COLO668 (cell line): Measurements from ENCODE around the gene FAM78A.
"Not testable (repeated sequence)": the region's sequence is repeated elsewhere in the genome, so short reads cannot be mapped to it uniquely, and the experiment has no call there.

ENCODE experiments used
- DNase-seq: peaks from one replicate; lab custom pipeline; 2025; ENCODE audit not compliant: unreplicated experiment; lab: John Stamatoyannopoulos, UW

The FAM78A gene

DNA sequence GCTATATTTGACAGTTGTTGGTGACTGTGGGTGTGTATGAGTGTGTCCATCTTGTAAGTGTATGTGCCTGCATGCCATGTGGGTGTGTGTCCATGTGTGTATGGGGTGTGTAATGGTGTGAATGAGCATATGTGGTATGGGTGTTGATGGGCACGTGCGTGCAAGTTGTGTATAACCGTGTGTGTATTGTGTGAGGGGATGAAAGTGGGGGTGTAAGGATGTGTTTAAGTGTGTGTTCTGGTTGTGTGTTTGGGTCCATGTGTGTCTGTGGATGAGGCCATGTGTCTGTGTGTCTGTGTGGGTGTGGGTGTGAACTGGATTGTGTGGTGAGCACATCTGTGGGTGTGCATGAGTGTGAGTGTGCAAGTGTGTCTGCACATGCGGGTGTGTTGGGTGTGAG, 5.9 kb upstream of the FAM78A start:
- DNase-seq, result no peak

DNA sequence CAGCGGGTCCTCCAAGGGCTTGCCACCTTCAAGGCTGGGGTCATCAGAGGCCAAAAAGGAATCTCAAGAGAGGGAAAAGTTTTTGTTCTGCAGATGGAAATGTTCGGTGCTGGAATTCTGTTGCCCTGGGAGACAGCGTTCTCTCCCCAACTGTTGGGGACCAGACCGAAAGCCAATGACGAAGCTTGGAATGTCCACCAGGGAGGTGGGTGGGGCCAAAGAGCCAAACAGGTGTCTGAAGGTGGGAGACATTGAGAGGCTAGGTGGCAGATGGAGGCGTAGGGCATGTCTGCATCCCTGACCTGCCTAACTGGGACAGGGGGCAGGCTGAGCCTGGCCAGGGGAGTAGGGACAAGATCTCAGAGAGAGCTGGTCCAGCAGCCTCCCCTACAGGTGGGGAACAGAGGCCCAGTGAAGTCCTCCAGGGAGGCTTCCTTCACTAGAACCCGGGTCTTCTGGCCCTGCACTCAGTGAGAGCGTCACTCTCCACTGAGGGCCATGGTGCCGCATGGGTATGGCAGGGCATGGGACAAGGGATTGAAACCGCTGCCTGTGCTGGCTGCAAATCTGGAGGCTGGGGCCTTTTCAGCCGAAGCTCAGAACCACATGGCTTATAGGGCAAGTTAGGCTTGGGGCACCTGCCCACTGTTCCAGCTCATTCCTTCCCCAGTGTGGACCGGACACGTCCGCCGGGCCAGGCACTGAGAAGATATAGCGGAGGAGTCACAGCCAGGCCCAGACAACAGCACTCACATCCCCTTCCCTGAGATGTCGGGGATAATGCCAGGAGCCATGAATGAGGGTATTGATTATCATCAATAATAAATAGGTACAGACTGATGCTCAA, 5.0 kb upstream of the FAM78A start:
- DNase-seq, result no peak

DNA sequence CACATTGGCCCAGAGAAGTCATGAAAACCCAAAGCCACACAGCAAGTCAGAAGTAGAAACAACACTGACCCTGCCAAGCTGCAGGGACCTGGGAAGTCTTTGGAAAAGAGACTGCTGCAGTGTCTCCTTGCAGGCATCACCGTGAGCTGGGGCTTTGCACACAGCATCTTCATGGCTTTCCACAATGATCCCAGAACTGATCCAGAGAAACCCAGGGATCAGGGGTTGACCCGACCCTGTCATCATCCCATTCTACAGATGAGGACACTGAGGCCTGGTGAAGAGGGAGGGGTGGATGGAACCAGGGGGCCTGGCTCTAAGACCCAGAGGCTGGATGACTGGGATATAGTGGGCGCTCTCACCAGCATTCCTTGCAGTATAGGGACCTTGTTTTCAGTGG, 4.3 kb upstream of the FAM78A start:
- no peak for DNase-seq

DNA sequence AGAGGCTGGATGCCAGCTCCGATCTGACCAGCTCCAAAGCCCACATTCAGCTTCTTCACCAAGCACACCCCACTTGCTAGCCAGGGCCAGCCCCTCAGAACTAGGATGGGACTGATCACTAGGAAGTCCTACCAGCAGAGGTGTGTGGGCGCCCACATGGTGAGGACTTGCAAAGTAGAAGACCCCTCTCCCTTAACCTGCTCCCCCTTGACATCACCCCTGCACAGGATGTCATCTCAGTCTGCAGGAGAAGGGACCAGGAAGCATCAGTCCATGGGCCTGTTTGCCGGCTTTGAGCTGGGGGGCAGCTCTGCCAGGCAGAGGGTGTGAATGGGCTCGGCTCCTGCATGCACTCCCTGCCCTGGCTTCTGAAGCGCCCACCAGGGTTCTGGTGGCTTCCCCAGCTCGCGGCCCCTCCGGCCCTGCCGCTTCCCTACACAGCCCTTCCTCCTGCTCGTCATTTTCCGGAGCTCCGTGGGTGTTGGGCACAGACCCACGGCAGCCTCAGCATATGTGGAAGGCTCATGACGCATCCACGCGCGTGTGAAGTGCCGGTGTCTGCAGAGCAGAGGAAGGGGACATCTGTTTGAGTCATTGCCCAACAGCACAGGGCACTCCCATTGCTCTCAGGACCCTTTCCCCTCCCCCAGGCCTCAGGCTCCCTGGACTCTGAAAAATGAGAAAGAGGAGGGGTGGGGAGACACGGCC, 3.7 kb upstream of the FAM78A start:
- DNase-seq, result no peak

DNA sequence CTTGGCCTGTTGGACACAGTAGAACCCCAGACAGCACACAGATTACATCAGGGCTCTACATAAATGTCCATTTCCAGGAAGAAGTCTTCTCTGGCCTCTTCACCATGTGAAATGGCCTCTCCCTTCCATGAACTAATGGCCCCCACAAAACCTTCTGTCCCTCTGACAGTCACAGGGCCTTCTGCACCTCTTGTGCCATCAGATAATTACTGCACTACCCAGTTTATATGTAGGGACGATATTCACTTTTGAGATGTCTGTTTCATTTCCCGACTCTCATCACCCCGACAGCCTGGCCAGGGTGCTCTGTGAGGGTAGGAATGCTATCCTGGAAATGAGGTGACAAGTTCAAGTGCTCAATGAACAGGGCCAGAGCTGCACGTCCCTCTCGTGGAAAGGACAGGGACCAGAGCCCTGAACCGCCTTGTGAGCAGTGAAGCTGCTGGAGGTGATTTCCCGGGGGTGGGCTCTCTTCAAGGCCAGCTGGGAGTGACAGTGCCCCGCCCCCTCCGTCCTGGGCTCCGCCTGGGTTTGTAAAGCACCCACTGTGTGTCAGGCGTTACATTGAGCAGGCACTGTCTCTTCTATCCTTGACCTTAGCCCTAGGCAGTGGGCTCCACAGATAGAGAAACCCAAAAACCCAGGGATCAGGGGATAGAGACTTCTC, 3.0 kb upstream of the FAM78A start:
- DNase-seq, result no peak

DNA sequence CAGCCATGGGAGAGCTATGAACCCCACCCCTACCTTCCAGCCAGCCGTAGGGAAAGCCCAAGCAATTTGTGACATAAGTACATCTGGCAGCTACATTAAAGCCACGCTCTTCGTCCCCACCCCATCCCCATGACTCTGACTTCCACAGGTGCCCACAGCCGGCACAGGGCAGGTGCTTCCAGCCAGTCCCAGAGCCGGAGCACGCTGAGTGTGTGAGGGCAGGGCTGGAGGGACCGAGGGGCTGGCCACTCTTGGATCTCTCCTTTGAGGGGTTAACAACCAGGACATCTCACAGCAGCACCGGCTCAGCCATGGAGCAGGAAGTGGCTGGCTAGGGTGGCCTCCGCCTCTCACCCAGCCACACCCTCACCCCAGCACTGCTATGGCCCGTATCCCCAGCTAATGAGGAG, 2.4 kb upstream of the FAM78A start:
- peak; percentile 18 for DNase-seq

DNA sequence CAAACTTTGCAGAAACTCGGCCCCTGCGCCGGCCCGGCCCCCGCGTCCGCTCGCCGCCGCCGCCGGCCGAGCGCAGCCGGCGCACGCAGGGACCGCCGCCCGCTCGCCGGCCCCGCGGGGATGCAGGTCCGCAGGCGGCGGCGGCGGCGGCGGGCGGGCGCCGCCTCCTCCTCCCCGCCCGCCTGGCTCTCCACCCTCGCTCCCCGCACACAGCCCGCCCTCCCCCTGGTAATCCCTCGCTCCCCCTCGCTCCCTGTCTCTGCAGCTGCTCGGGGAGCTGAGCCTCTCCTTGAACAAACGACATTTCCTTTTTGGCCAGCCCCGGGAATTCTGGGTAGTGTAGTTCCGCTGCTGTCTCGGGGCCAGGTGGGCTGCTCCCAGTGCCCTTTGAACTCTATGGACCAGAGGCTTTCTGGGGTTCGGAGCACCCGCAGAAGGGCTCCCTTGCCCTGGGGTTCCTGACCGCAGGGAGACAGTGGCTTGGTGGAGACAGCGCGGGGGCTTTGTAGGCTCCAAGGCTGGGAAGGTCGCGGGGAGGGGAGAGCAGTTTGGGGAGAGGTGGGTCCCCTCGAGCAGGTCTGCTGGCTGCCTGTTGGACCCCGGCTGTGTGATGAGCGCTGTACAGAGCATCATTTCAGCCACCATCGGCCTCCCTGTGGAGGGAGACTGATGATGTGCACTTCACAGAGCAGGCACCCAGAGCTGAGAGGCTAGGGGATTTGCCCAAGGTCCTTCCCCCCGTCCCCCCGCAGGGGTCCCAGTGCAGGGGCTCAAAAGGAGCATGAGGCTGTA, 1.8 kb upstream of the FAM78A start:
- peak; percentile 65 for DNase-seq

- DNase-seq, result no peak
Observed at GRCh38 chr9:131277287-131277909, 1.1 kb upstream of the FAM78A start.

GRCh38 chr9:131276891-131277286, 579 bp upstream of the FAM78A start:
- no peak for DNase-seq

DNA sequence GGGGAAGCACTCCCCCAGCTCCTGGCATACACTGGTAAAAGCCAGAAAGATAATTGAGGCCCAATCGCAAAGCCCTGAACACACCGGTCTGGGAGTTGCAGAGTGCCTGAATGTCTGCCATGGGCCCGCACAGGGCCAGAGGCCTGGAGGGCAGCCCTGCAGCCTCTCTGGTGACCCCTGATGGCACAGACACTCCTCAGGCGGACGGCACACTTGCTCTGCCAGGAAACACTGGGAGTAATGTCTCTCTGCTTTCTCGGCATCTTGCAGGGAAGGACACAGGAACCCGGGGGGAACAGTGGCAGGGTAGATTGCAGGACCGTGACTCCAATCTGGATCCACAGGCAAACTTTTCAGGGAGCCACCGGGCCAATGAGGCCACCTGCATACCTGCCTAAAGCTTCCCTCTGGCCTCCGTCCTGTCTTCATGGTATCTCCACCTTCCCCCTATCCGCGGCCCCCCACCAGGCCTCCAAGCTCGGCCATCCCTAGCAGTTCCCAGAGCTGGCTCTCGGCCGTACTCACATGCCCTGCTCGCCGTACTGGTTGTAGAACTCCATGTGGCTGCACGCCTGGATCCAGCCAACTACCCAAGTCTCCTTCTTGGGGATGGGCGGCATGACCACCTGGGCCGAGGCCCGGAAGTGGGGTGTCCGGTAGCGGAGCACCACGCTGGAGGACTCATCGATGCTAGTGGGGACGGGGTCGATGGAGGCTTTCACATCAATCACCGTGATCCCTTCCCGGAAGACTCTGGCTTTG, 797 bp downstream of the FAM78A start:
- no peak for DNase-seq

- DNase-seq, result no peak
Observed at GRCh38 chr9:131274674-131275331, 1.5 kb downstream of the FAM78A start.

- no peak for DNase-seq
Observed at GRCh38 chr9:131273856-131274673, 2.2 kb downstream of the FAM78A start.

DNA sequence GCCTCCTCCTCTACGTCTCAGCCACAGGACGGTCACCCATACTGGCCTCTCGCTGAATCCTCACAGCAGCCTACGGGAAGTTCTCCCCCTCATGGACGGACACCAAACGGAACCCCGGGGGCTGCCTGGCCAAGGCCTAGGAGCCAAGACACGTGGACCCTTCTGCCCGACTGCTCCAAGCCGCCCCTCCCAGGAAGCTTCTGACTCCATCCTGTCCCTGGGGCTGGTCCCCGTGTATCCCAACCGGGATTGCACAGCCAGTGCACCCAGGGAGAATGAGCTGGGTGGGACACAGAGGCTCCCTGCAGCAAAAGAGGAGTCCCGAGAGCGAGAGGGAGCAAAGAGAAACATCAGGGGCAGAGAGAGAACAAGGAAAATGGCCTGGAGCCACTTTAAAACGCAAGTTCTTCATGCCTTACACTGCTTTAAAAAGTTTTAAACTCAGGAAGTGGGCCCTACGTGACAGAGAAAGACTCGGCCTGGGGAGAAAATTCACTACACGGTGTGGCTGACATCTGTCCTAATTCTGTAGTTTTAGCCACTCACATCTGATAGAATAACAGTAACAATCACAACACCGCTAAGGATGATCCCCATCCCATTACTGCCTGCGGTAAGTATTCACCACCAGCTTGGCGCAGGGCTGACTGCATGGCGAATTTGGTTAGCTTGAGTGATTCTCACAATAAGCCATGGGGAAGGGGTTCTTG, 3.0 kb downstream of the FAM78A start:
- DNase-seq, result no peak

DNA sequence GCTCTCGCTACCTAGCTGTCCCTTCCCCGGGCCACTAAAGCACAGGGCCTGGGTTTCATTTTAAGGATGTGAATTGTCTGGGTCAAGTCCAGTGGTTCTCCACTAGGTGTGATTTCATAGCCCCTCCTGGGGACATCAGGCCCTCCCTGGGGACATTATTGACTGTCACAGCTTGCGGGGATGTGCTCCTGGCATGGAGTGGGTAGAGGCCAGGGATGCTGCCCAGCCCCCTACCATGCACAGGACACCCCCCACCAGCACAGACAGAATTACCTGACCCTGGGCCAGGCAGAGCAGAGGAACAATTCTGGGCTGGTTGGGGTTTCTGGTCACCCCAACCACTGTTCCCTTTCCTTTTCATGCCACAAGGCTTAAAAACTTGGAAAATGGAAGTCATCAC, 4.1 kb downstream of the FAM78A start:
- no peak for DNase-seq

DNA sequence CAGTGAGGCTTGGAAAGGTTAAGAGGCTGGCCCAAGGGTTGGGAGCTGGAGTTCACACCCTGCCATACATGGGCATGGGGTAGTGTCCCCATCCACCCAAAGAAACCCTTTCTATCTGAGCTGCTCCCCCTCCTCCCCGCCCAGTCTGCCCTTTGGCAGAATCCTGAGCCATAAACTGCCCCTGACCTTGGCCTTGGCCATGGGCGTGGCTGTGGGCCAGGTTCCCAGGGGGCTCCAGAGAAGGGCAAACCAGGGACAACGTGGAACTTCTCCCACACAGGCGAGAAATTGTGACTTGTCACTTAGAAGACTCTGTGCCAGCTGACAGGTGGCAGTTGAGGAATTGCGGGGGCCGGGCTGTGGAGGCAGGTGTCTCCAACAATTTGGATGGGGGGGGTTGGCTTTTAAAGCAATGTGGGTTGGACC, 4.8 kb downstream of the FAM78A start:
- DNase-seq, result no peak

DNA sequence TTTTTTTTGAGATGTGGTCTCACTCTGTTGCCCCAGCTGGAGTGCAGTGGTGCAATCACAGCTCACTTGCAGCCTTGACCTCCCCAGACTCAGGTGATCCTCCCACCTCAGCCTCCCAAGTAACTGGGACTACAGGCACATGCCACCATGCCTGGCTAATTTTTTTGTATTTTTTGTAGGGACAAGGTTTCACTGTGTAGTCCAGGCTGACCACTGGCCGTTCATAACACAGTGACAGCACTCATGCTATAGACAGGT, 5.4 kb downstream of the FAM78A start:
- DNase-seq, result not testable (repeated sequence)

- no peak for DNase-seq
Observed at GRCh38 chr9:131270171-131271015, 5.9 kb downstream of the FAM78A start.
